H1 (cell line): ENCODE results near the gene FKBP6. TPM values are rescaled to one million over a fixed set of nuclear protein-coding genes. Genes with fewer than 3 reads are reported as not detected.
A peak's percentile ranks its signal among the peaks of the same experiment; 100 is the strongest.

Experiments
- CTCF ChIA-PET: fragments of 300-600 bp; sonication (Branson Sonifier 250); formaldehyde crosslinking; loops from one replicate; lab custom pipeline; 2021; ENCODE audit not compliant: partially characterized antibody; lab: Charles Lee
- POLR2A ChIA-PET: fragments of 300-600 bp; sonication (Branson Sonifier 250); formaldehyde crosslinking; loops from one replicate; lab custom pipeline; 2021; ENCODE audit warnings: inconsistent platforms; ENCODE audit not compliant: partially characterized antibody; lab: Charles Lee
- DNase-seq, 2 experiments: peaks; one replicate each; pipeline versions ENCODE4 v3.0.0 to v3.0.0-alpha.2; 2010 to 2022; ENCODE audit warnings: low spot score in 2 of 2, low read depth in 1 of 2, mixed read lengths in 1 of 2
- FAIRE-seq: peaks from 2 replicates; lab custom pipeline; 2011; peaks lifted over from hg19 to GRCh38; lab: Jason Lieb, UNC
- H2AFZ ChIP-seq: 2 replicates; pipeline ENCODE4 v1.8.1; 2012; ENCODE audit warnings: low read length, inconsistent platforms
- H2AK5ac ChIP-seq: 2 replicates; pipeline ENCODE4 v1.6.1; 2013; ENCODE audit warnings: low read depth, low read length
- H2BK120ac ChIP-seq: replicated peaks from 2 replicates; pipeline ENCODE3; 2013; ENCODE audit warnings: low read depth, low read length, inconsistent platforms
- H2BK12ac ChIP-seq: 2 replicates; pipeline ENCODE4 v1.6.1; 2013; ENCODE audit warnings: low read depth, low read length
- H2BK15ac ChIP-seq: 2 replicates; pipeline ENCODE4 v1.6.1; 2013; ENCODE audit warnings: low read length
- H2BK20ac ChIP-seq: 2 replicates; pipeline ENCODE4 v1.6.1; 2013; ENCODE audit warnings: low read length
- H2BK5ac ChIP-seq: 2 replicates; pipeline ENCODE4 v1.6.1; 2013; ENCODE audit warnings: low read depth, low read length
- H3K14ac ChIP-seq: 2 replicates; pipeline ENCODE4 v1.6.1; 2013; ENCODE audit warnings: inconsistent platforms; ENCODE audit not compliant: insufficient read length
- H3K18ac ChIP-seq: 2 replicates; pipeline ENCODE4 v1.6.1; 2013; ENCODE audit warnings: low read length; ENCODE audit errors: extremely low read depth
- H3K23ac ChIP-seq: 2 replicates; pipeline ENCODE4 v1.6.1; 2013; ENCODE audit warnings: inconsistent platforms; ENCODE audit not compliant: insufficient read length
- H3K23me2 ChIP-seq: 2 replicates; pipeline ENCODE4 v1.6.1; 2013; ENCODE audit warnings: low read depth, low read length
- H3K27ac ChIP-seq: 2 replicates; pipeline ENCODE4 v1.6.1; 2011; ENCODE audit warnings: low read depth, low read length, inconsistent platforms
- H3K27me3 ChIP-seq, 4 experiments: replicated peaks in 1 of 4; 1 replicate in 1 of 4; 2 replicates in 3 of 4; pipeline versions ENCODE4 v1.6.1 to v1.8.1; 2011 to 2013; ENCODE audit warnings: low read length in 3 of 4, mild to moderate bottlenecking in 3 of 4, inconsistent platforms in 2 of 4, mixed read lengths in 2 of 4, moderate library complexity in 1 of 4; ENCODE audit not compliant: control insufficient read depth in 3 of 4, insufficient read depth in 3 of 4; ENCODE audit errors: extremely low read depth in 1 of 4
- H3K36me3 ChIP-seq, 4 experiments: 2 replicates each; pipeline versions ENCODE4 v1.6.1 to v1.8.1; 2011 to 2013; ENCODE audit warnings: mild to moderate bottlenecking in 4 of 4, low read length in 3 of 4, moderate library complexity in 2 of 4, control low read depth in 1 of 4, inconsistent platforms in 1 of 4; ENCODE audit not compliant: insufficient read depth in 4 of 4, control insufficient read depth in 2 of 4
- H3K4ac ChIP-seq: replicated peaks from 2 replicates; pipeline ENCODE3; 2013; ENCODE audit warnings: low read length, low read depth, mixed read lengths, inconsistent platforms; ENCODE audit not compliant: insufficient read length
- H3K4me1 ChIP-seq, 4 experiments: replicated peaks in 1 of 4; 1 replicate in 1 of 4; 2 replicates in 3 of 4; pipeline versions ENCODE4 v1.6.1 to v1.8.1; 2011 to 2013; ENCODE audit warnings: low read length in 3 of 4, inconsistent platforms in 2 of 4, mixed read lengths in 1 of 4; ENCODE audit not compliant: insufficient read depth in 4 of 4, control insufficient read depth in 3 of 4
- H3K4me2 ChIP-seq, 2 experiments: 2 replicates each; pipeline versions ENCODE4 v1.6.1 to v1.8.1; 2011 to 2013; ENCODE audit warnings: low read depth in 2 of 2, low read length in 2 of 2, control low read depth in 1 of 2, inconsistent platforms in 1 of 2, mild to moderate bottlenecking in 1 of 2; ENCODE audit not compliant: insufficient read depth in 1 of 2
- H3K4me3 ChIP-seq, 4 experiments: fragments of 200-600, 300-600 bp in 1 of 4; sonication (generic), shearing (Covaris generic), sonication (Bioruptor Twin) in 1 of 4; 2 replicates each; pipeline versions ENCODE4 v1.5.1 to v1.8.1; 2011 to 2016; ENCODE audit warnings: low read length in 4 of 4, low read depth in 3 of 4, control low read depth in 2 of 4, inconsistent platforms in 2 of 4, mild to moderate bottlenecking in 2 of 4, mixed read lengths in 1 of 4, moderate library complexity in 1 of 4; ENCODE audit not compliant: insufficient read depth in 2 of 4; ENCODE audit errors: extremely low read depth in 1 of 4
- H3K56ac ChIP-seq: replicated peaks from 2 replicates; pipeline ENCODE3; 2013; ENCODE audit warnings: low read depth, mild to moderate bottlenecking, mixed read lengths, low read length, inconsistent platforms; ENCODE audit not compliant: insufficient read length
- H3K79me1 ChIP-seq: 2 replicates; pipeline ENCODE4 v1.6.1; 2013; ENCODE audit warnings: low read depth, low read length, control low read depth
- H3K79me2 ChIP-seq, 2 experiments: 2 replicates each; pipeline versions ENCODE4 v1.6.1 to v1.8.1; 2012 to 2013; ENCODE audit warnings: low read length in 2 of 2, mild to moderate bottlenecking in 2 of 2, inconsistent platforms in 1 of 2; ENCODE audit not compliant: insufficient read depth in 2 of 2, control insufficient read depth in 1 of 2
- H3K9ac ChIP-seq, 4 experiments: replicated peaks in 1 of 4; 1 replicate in 1 of 4; 2 replicates in 3 of 4; pipeline versions ENCODE4 v1.6.1 to v1.8.1; 2011 to 2013; ENCODE audit warnings: low read depth in 3 of 4, low read length in 3 of 4, control low read depth in 2 of 4, mild to moderate bottlenecking in 2 of 4, moderate library complexity in 2 of 4, inconsistent platforms in 1 of 4; ENCODE audit errors: extremely low read depth in 1 of 4
- H3K9me3 ChIP-seq, 2 experiments: 2 replicates each; pipeline versions ENCODE4 v1.6.1 to v1.8.1; 2012 to 2013; ENCODE audit warnings: mild to moderate bottlenecking in 2 of 2, moderate library complexity in 2 of 2, control low read depth in 1 of 2, inconsistent platforms in 1 of 2, low read depth in 1 of 2, low read length in 1 of 2, mixed read lengths in 1 of 2; ENCODE audit not compliant: insufficient read depth in 2 of 2
- H4K20me1 ChIP-seq, 2 experiments: replicated peaks in 1 of 2; 2 replicates each; pipeline versions ENCODE3 to v1.8.1; 2011 to 2013; ENCODE audit warnings: inconsistent platforms in 2 of 2, low read length in 2 of 2, mild to moderate bottlenecking in 1 of 2; ENCODE audit not compliant: insufficient read depth in 2 of 2, control insufficient read depth in 1 of 2
- H4K5ac ChIP-seq: 2 replicates; pipeline ENCODE4 v1.6.1; 2013; ENCODE audit warnings: low read length, low read depth, mixed read lengths, inconsistent platforms; ENCODE audit not compliant: insufficient read length
- H4K8ac ChIP-seq: 2 replicates; pipeline ENCODE4 v1.8.0; 2013; ENCODE audit warnings: mild to moderate bottlenecking, moderate library complexity, low read length, inconsistent platforms; ENCODE audit not compliant: insufficient read depth; ENCODE audit errors: extremely low read depth
- H4K91ac ChIP-seq: replicated peaks from 2 replicates; pipeline ENCODE3; 2013; ENCODE audit warnings: low read length, mixed read lengths, inconsistent platforms; ENCODE audit not compliant: insufficient read length
- BACH1 ChIP-seq: IDR thresholded peaks from 2 replicates; pipeline ENCODE4 v1.6.1; 2012; ENCODE audit warnings: low read length, improper control_type of control experiment
- CHD2 ChIP-seq: IDR thresholded peaks from 2 replicates; pipeline ENCODE4 v1.6.1; 2012; ENCODE audit warnings: low read length, improper control_type of control experiment
- CTCF ChIP-seq, 3 experiments: IDR thresholded peaks; 1 replicate in 2 of 3; 2 replicates in 1 of 3; pipeline versions ENCODE4 v1.5.1 to v1.6.1; 2011; ENCODE audit warnings: low read length in 3 of 3, mild to moderate bottlenecking in 3 of 3, inconsistent platforms in 2 of 3, low read depth in 1 of 3, moderate library complexity in 1 of 3; ENCODE audit not compliant: insufficient read depth in 1 of 3; ENCODE audit errors: control extremely low read depth in 1 of 3
- EP300 ChIP-seq, 2 experiments: IDR thresholded peaks; 1 replicate in 1 of 2; 2 replicates in 1 of 2; pipeline ENCODE4 v1.6.1; 2011 to 2012; ENCODE audit warnings: low read depth in 2 of 2, low read length in 2 of 2, mild to moderate bottlenecking in 2 of 2, borderline replicate concordance in 1 of 2, inconsistent platforms in 1 of 2, moderate library complexity in 1 of 2
- JUN ChIP-seq: IDR thresholded peaks from 2 replicates; pipeline ENCODE4 v1.6.1; 2011; ENCODE audit warnings: low read depth, mild to moderate bottlenecking, improper control_type of control experiment, low read length
- NANOG ChIP-seq: IDR thresholded peaks from 2 replicates; pipeline ENCODE4 v1.6.1; 2011; ENCODE audit warnings: low read length, low read depth, mild to moderate bottlenecking, inconsistent platforms; ENCODE audit not compliant: insufficient read depth, poor library complexity, severe bottlenecking
- RBBP5 ChIP-seq: IDR thresholded peaks from 2 replicates; pipeline ENCODE4 v1.7.1; 2012; ENCODE audit warnings: low read depth, mild to moderate bottlenecking, inconsistent platforms, low read length, moderate library complexity, borderline replicate concordance
- SIRT6 ChIP-seq: IDR thresholded peaks from one replicate; pipeline ENCODE4 v1.7.1; 2012; ENCODE audit warnings: low read length, inconsistent platforms
- TAF7 ChIP-seq: optimal IDR thresholded peaks from 2 replicates; pipeline ENCODE3; 2011; ENCODE audit warnings: low read depth, mild to moderate bottlenecking, inconsistent platforms, low read length, moderate library complexity, borderline replicate concordance
- TCF12 ChIP-seq: IDR thresholded peaks from 2 replicates; pipeline ENCODE4 v1.6.1; 2011; ENCODE audit warnings: low read depth, mild to moderate bottlenecking, low read length
- WGBS, 2 experiments: shearing (Covaris generic) in 1 of 2; methylation state at CpG; one replicate each; pipeline versions ENCODE4 v1.1.6 to v1.1.7; 2013 to 2015; ENCODE audit warnings: low lambda C conversion rate in 2 of 2, mixed read lengths in 2 of 2, inconsistent platforms in 1 of 2, low coverage in 1 of 2, missing lambda C conversion rate in 1 of 2; ENCODE audit not compliant: insufficient replicate concordance in 2 of 2, insufficient coverage in 1 of 2, insufficient read length in 1 of 2; ENCODE audit errors: extremely low coverage in 1 of 2, missing lambda C conversion rate in 1 of 2; 5-methylcytosine and 5-hydroxymethylcytosine counted together
- polyA plus RNA-seq, 7 experiments: library from polyadenylated mRNA; depleted of rRNA in 3 of 7; stranded (reverse) in 5 of 7; unstranded in 2 of 7; fragments of >200 nt in 5 of 7; fragments of 200-250 nt in 2 of 7; gene quantifications; 1 replicate in 5 of 7; 2 replicates in 1 of 7; 4 replicates in 1 of 7; pipeline versions ENCODE4 v1.2.1 to v1.2.3, GENCODE V29; 2011 to 2013; ENCODE audit warnings: missing spikeins in 2 of 7, mixed read lengths in 2 of 7
- total RNA-seq: library from RNA; stranded (reverse); fragmentation: NEBNext Ultra II Directional; extraction: Animal tissue kit (Norgen Biotek cat#: 25700); gene quantifications from 2 replicates; pipeline ENCODE4 v1.2.1, GENCODE V29; 2021

FKBP6 gene
- total and polyA plus RNA-seq, 2 of the 8 experiments (the other 6 are each of a cell fraction or from before 2014, with no cell fraction given), result 0.14 to 0.19 TPM

- H4K8ac ChIP-seq, result no peak overlapping the region
- 61% methylated on average over 7 of the region's 7 CpGs; no CpG with 5 or more reads in 1 of the 2 experiments for WGBS, 2 experiments
- H2AK5ac ChIP-seq, result no peak overlapping the region
- H3K4me3 ChIP-seq, result no peak overlapping the region
- CTCF ChIA-PET, result interaction anchor here (0.7 to 3.0 kb wide), 11 partner anchors 10 to 111 kb away, joined by 3 to 23 read pairs (median 4); partner anchors contain the start of gene NSUN5
- H4K5ac ChIP-seq, result no peak overlapping the region
- no peak overlapping the region; the same call in 1 of the 2 replicates for H2BK12ac ChIP-seq
- no peaks in the 10 kb centered on the region for H3K9me3 ChIP-seq
- no peak overlapping the region for H3K23ac ChIP-seq
- no peak overlapping the region for H3K14ac ChIP-seq
- no peak overlapping the region for H3K27ac ChIP-seq
- no peak overlapping the region for H3K18ac ChIP-seq
- no peaks in the 10 kb centered on the region; a peak in 1 of 7 replicates for H3K27me3 ChIP-seq
- no peak overlapping the region for H2BK120ac ChIP-seq
- H3K79me2 ChIP-seq, result no peaks in the 10 kb centered on the region
- H3K4ac ChIP-seq, result no peak overlapping the region
- H3K36me3 ChIP-seq, result no peaks in the 10 kb centered on the region
- H2BK15ac ChIP-seq, result no peak overlapping the region; the same call in 1 of the 2 replicates
- no peak overlapping the region for H2BK5ac ChIP-seq
- H3K9ac ChIP-seq, result no peak overlapping the region
- no peak overlapping the region; the same call in 1 of the 2 replicates for H2BK20ac ChIP-seq
- no peaks in the 10 kb centered on the region for H3K23me2 ChIP-seq
- H4K20me1 ChIP-seq, result no peaks in the 10 kb centered on the region
- H3K79me1 ChIP-seq, result no peaks in the 10 kb centered on the region
- DNase-seq (no peak), FAIRE-seq (no peak)
- H2AFZ ChIP-seq, result no peak overlapping the region
- peak overlapping the region in 1 of 2 experiments; percentile 2; a peak in 1 of 4 replicates for H3K4me2 ChIP-seq
- H3K56ac ChIP-seq, result no peak overlapping the region
- POLR2A ChIA-PET, result interaction anchor here (0.8 to 0.9 kb wide), 2 partner anchors 11 to 83 kb away, joined by 3 read pairs; no protein-coding TSS in a partner anchor
- H4K91ac ChIP-seq, result no peak overlapping the region
- peaks cover 0 to 11% (median 4%) of the 10 kb centered on the region in 4 experiments; a peak in 5 of 7 replicates for H3K4me1 ChIP-seq
- TF ChIP-seq RBBP5, result no peak
- TF ChIP-seq CTCF (IDR thresholded peaks at IDR 0.05; ENCODE audit: control extremely low read depth in 1 of 3, insufficient read depth in 1 of 3, low read depth in 1 of 3, low read length in 3 of 3), result 0 out of 4 replicates have a peak, but pooled peaks of 1 of the 3 experiments have one; percentile 6
- no peak for TF ChIP-seq JUN
- no peak for TF ChIP-seq SIRT6
- 0 out of 2 replicates have a peak, but pooled peaks have one; percentile 29 for TF ChIP-seq TCF12
- TF ChIP-seq TAF7, result no peak
- no peak for TF ChIP-seq EP300 (IDR thresholded peaks at IDR 0.05; ENCODE audit: borderline replicate concordance in 1 of 2, low read depth in 2 of 2, low read length in 2 of 2)
- no peak for TF ChIP-seq CHD2
- TF ChIP-seq NANOG, result no peak
- no peak for TF ChIP-seq BACH1
These were observed 12.6 kb downstream of the FKBP6 start for GRCh38 chr7:73340514-73340913.
